Occipital lobe (tissue), 2 donors: ENCODE measurements around the gene NF1. TPM values are rescaled to one million over a fixed set of nuclear protein-coding genes. Genes with fewer than 3 reads are reported as not detected.
"Not testable (repeated sequence)": the region's sequence is repeated elsewhere in the genome, so short reads cannot be mapped to it uniquely, and the experiment has no call there.

Experiments
- DNase-seq: peaks from one replicate; lab custom pipeline; 2025; lab: John Stamatoyannopoulos, UW
- total RNA-seq: library from RNA; depleted of rRNA; stranded (reverse); fragments of >200 nt; gene quantifications from one replicate; pipeline ENCODE4 v1.2.3, GENCODE V29; 2014

The NF1 gene
- total RNA-seq, 1 donor from 2014 or later, result 107 TPM

GRCh38 chr17:31383488-31383887 is 288.7 kb downstream of the NF1 start:
- not testable (repeated sequence) for DNase-seq

DNA sequence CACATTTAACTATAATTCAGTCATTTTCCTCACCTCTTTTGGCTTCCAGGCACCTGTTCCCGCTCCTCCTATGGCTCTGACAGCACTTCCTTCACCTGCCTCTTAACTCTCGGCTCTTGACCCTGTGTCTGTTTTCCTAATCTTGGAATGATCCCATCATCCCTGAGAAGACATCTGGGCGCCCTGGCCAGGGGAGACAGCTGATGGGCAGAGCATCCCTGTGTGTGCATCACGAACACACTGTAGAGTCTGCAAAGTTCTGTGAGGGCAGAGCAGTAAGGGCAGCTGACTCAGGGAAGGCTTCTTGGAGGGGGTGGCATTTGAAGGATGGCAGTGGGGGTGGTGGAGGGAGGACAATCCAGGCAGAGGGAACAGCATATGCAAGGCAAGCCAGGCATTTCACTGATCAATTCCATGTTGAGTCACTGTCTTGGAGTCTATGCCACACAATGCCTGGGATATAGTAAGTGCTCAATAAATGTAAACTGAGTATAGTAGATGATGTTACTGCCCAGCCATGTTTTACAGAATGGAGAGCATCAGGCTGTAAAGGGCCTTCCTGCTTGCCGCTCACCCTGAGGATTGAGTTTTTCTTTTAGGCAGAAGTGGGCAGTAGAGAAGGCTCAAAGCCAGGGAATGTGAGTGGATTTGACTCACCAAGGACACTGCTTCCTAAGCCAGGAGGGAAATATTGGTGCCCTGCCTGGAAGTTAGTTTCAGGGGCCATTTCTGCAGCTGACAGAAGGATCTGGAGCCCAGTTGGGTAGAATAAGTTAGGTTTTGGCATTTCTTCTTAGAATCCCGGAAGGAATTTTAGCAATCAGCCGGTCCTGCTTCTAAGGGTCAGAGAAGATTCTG is 290.9 kb downstream of the NF1 start:
- DNase-seq, result no peak

- DNase-seq, result no peak
Measured at GRCh38 chr17:31386542-31387075, 291.8 kb downstream of the NF1 start.

- DNase-seq, result no peak
Measured at GRCh38 chr17:31387438-31387837, 292.7 kb downstream of the NF1 start.

- DNase-seq, result no peak
Measured at GRCh38 chr17:31388351-31388750, 293.6 kb downstream of the NF1 start.

GRCh38 chr17:31388770-31389656 is 294.2 kb downstream of the NF1 start:
- no peak for DNase-seq

- DNase-seq, result no peak
Measured at GRCh38 chr17:31389657-31390381, 295.0 kb downstream of the NF1 start.

DNA sequence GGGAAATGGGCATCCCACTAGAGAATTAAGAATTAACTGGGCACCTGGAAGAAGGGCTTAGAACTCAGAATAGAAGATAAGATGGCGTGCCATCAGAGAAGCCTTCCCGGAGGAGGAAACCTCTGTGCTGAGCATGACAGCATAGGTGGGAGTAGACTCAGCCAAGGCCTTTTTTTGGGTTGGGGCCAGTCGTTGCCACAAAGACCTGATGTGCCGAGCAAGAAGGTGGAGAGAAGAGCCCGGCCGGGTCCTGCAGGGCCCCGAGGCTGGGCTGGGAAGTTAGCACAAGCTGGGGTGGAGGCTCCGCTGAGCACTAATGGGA is 295.6 kb downstream of the NF1 start:
- DNase-seq, result no peak

GRCh38 chr17:31390748-31391495 is 296.1 kb downstream of the NF1 start:
- no peak for DNase-seq

GRCh38 chr17:31391496-31391949 is 296.7 kb downstream of the NF1 start, which contains the start of gene RAB11FIP4:
Gene RAB11FIP4 (plus strand): TSS chr17:31391675. CDS start chr17:31391853, 178 bp downstream.
- DNase-seq, result peak; percentile 44

- no peak for DNase-seq
Measured at GRCh38 chr17:31392002-31392855, 297.5 kb downstream of the NF1 start.

DNA sequence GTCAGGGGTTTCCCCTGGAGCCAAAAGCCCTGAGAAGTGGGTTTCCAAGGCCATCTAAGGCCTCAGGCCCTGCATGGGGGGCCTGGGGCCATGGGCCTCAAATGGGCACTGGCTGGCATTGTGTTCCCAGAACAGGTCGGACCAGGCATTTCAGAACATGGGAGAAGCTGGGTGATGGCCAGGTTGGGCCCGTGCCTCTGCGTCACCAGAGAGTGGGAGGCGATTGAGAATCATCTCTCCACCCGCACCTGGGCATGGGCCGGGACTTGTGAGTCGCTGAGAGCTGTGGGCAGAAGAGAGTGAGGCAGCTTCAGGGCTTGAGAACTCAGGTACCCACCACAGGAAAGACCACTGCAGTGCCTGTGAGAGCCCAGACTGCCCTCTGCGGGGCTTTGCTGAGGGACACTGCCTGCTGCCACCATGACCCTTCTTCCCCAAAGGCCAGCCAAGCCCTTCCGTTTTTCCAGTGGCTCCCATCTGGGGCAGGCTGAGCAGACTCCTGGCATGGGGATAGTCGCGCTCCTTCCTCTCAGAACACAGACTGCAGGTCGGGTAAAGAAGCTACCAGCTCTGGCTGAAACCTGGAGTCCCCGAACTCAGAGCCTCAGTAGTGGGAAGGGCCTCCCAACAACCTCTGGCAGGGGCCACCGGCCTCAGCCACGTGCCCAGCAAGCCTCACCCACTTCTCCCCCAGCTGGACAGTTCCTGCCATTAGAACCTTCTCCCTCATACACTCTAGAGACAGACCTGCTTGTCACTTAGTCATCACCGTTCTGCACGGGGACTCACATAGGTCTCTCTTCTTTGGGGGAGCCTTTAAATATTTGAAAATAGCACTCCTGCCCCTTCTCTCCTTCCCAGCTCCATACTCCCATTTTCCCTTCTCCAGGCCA is 298.3 kb downstream of the NF1 start:
- peak; percentile 67 for DNase-seq

DNA sequence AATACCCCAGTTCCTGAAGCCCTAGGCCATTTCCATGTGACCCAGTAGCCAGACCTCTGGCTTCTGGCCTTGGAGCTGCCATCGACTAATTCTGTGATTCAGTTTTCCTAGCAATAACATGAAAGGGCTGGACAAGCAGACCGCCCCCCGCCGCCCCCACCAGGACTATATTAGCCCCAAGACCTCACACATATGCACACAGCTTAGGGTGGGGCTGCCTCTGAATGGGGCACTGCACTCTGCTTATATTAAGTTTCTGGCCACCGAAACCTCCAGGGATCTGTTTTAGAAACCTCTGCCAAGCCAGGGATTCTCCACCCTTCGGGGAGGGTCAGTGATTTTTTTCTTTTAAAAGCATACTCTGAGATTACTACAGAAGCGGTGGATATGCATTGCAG is 299.0 kb downstream of the NF1 start:
- no peak for DNase-seq

- DNase-seq, result peak; percentile 25
Measured at GRCh38 chr17:31394544-31394943, 299.8 kb downstream of the NF1 start.

GRCh38 chr17:31397256-31397939 is 302.6 kb downstream of the NF1 start:
- no peak for DNase-seq

GRCh38 chr17:31398381-31399311 is 303.9 kb downstream of the NF1 start:
- DNase-seq, result no peak

DNA sequence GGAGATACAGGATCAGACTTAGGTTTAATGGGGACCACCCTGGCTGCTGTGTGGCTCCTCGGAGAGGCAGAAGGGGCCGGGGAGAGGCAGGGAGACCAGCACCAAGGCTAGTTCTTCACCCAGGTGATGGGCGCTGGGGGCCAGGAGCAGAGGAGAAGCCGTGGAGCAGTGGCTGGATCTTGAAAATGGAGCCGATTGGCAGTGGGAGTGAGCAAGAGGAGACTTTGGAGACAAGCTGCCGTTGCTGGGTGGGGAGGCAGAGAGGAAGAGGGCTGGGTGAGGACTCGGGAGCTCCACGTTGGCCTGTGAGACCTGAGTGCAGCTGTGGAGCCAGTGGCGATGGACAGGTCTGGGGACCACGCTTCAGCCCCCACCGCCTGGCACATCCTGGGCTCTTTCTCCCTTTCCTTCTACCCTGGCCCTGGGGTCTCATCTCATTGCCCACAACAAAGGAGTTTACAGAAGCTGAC is 305.7 kb downstream of the NF1 start:
- DNase-seq, result no peak
